HepG2 (cell line): Measurements from ENCODE around the gene APOC4. TPM values are rescaled to one million over a fixed set of nuclear protein-coding genes. Genes with fewer than 3 reads are reported as not detected.

Experiments
- ATF7-NPFF ChIP-seq: sonication (generic); formaldehyde crosslinking; IDR thresholded peaks from 2 replicates; pipeline ENCODE4 v1.8.1; 2023; ENCODE audit warnings: mild to moderate bottlenecking, low read depth, missing genetic modification reagents, moderate library complexity
- CCDC6 ChIP-seq: sonication (generic); formaldehyde crosslinking; IDR thresholded peaks from 2 replicates; pipeline ENCODE4 v1.8.1; 2022; ENCODE audit warnings: mild to moderate bottlenecking, missing genetic modification reagents, moderate library complexity
- DPF2 ChIP-seq: sonication (generic); formaldehyde crosslinking; IDR thresholded peaks from 2 replicates; pipeline ENCODE4 v1.4.0; 2020; ENCODE audit warnings: mild to moderate bottlenecking, low read depth, missing genetic modification reagents, borderline replicate concordance
- HES4 ChIP-seq: sonication (generic); formaldehyde crosslinking; IDR thresholded peaks from 2 replicates; pipeline ENCODE4 v1.9.0; 2021; ENCODE audit warnings: mild to moderate bottlenecking, missing genetic modification reagents, borderline replicate concordance
- HNRNPK ChIP-seq: fragments of 200-400 bp; formaldehyde crosslinking; IDR thresholded peaks from 2 replicates; pipeline ENCODE4 v1.6.1; 2018; ENCODE audit warnings: low read length, low read depth, moderate library complexity, mild to moderate bottlenecking; ENCODE audit not compliant: poor library complexity, severe bottlenecking
- KAT7 ChIP-seq: IDR thresholded peaks from 2 replicates; pipeline ENCODE4 v1.6.1; 2018; ENCODE audit warnings: borderline replicate concordance, missing compliant biosample characterization
- MEF2D ChIP-seq: sonication (generic); formaldehyde crosslinking; IDR thresholded peaks from 2 replicates; pipeline ENCODE4 v1.5.1; 2020; ENCODE audit warnings: mild to moderate bottlenecking, missing genetic modification reagents
- MLX ChIP-seq: IDR thresholded peaks from 2 replicates; pipeline ENCODE4 v1.6.1; 2016
- PCBP1 ChIP-seq: fragments of 200-400 bp; formaldehyde crosslinking; IDR thresholded peaks from 2 replicates; pipeline ENCODE4 v1.6.1; 2017; ENCODE audit warnings: mild to moderate bottlenecking, low read depth, low read length, borderline replicate concordance
- POLR2G ChIP-seq: fragments of 200-400 bp; formaldehyde crosslinking; IDR thresholded peaks from 2 replicates; pipeline ENCODE4 v1.6.1; 2018; ENCODE audit warnings: mild to moderate bottlenecking, low read depth, low read length, moderate library complexity
- PPARG ChIP-seq: conservative IDR thresholded peaks from 2 replicates; pipeline ENCODE4 v1.6.1; 2016; ENCODE audit warnings: missing biosample characterization, missing genetic modification reagents
- SP1 ChIP-seq, 2 experiments: fragments of 450-650 bp in 1 of 2; sonication (generic) in 1 of 2; formaldehyde crosslinking in 1 of 2; IDR thresholded peaks; 2 replicates each; pipeline versions ENCODE4 v1.4.0 to v1.6.1; 2016 to 2020; ENCODE audit warnings: missing genetic modification reagents in 1 of 2
- SRF ChIP-seq: IDR thresholded peaks from 2 replicates; pipeline ENCODE4 v1.6.1; 2011; ENCODE audit warnings: mild to moderate bottlenecking, low read depth, low read length, moderate library complexity
- STAT6 ChIP-seq: sonication (generic); formaldehyde crosslinking; IDR thresholded peaks from 2 replicates; pipeline ENCODE4 v1.4.0; 2020; ENCODE audit warnings: missing genetic modification reagents, mild to moderate bottlenecking, borderline replicate concordance
- ZBTB7B ChIP-seq: sonication (generic); formaldehyde crosslinking; IDR thresholded peaks from 2 replicates; pipeline ENCODE4 v1.4.0; 2020; ENCODE audit warnings: missing genetic modification reagents
- ZNF350 ChIP-seq: sonication (generic); formaldehyde crosslinking; IDR thresholded peaks from 2 replicates; pipeline ENCODE4 v1.4.0; 2020; ENCODE audit warnings: mild to moderate bottlenecking, low read depth, missing genetic modification reagents, borderline replicate concordance
- ZNF720 ChIP-seq: sonication (generic); formaldehyde crosslinking; IDR thresholded peaks from 2 replicates; pipeline ENCODE4 v1.4.0; 2020; ENCODE audit warnings: missing genetic modification reagents
- polyA plus RNA-seq, 8 experiments: library from polyadenylated mRNA; depleted of rRNA in 3 of 8; stranded (reverse) in 7 of 8; unstranded in 1 of 8; fragments of >200 nt; fragmentation: Illumina TruSeq in 4 of 8; extraction: Trizol in 4 of 8; gene quantifications; 2 replicates each; pipeline versions ENCODE4 v1.2.1 to v1.2.3, GENCODE V29; 2011 to 2016; ENCODE audit warnings: low read depth in 4 of 8, missing spikeins in 1 of 8, mixed read lengths in 1 of 8; ENCODE audit not compliant: insufficient read depth in 1 of 8
- total RNA-seq, 5 experiments: library from RNA; depleted of rRNA; stranded (reverse); fragments of >200 nt; fragmentation: Illumina TruSeq; extraction: Trizol; gene quantifications; 2 replicates each; pipeline ENCODE4 v1.2.3, GENCODE V29; 2016; ENCODE audit warnings: low read depth in 1 of 5
- TF ChIP-seq, protein P1 (sequence below): sonication (generic); formaldehyde crosslinking; IDR thresholded peaks from 2 replicates; pipeline ENCODE4 v1.4.0; 2020; ENCODE audit warnings: missing genetic modification reagents
- TF ChIP-seq, protein P2 (sequence below): IDR thresholded peaks from 2 replicates; pipeline ENCODE4 v1.6.1; 2016; ENCODE audit warnings: mild to moderate bottlenecking
- TF ChIP-seq, protein P3 (sequence below): sonication (generic); formaldehyde crosslinking; IDR thresholded peaks from 2 replicates; pipeline ENCODE4 v1.4.0; 2020; ENCODE audit warnings: missing genetic modification reagents

APOC4 gene
- total and polyA plus RNA-seq, 2 of the 13 experiments (the other 11 are each of a cell fraction or from before 2014, with no cell fraction given) = 0.46 TPM; not detected in 1

DNA sequence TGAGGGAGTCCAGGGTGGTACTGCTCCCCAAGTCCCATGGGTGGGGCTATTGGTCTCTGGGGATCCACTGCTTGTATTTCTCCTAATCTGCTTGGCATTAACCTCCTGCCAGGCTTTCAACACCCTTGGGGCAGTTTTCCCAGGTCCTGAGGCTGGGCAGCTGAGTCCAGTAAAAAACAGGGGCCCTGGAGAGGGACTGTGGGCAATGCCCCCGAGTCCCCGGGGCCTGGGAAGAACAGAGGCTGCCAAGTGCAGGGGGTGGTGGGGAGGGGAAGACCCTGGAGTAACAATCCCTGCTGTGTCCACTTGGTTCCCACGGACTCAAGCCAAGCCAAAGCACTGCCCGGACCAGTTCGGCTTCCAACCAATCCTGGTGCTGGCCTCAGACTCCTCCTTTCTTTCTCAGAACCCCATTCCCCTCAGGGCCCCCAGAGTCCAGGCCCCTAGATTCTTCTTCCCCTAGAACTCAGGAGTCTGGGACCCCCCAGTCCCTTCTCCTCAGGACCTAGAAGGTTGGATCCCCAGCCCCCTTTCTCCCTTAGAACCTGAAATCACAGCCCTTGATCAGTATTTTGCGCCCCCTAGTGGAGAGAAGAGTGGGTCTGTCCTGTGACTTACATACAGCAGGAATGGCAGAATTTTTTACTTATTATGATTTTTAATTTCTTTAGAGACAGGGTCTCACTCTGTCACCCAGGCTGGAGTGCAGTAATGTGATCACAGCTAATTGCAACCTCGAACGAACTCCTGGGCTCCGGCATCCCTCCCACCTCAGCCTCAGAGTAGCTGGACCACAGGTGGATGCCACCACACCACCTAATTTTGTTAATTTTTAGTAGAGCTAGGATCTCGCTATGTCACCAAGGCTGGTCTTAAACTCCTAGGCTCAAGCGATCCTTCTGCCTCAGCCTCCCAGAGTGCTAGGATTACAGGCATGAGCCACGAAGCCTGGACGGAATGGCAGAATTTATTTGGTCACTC lies 9.4 kb downstream of the APOC4 start (continued):
- TF ChIP-seq MEF2D (CRISPR knock-in tag) (0 out of 2 replicates have a peak, but pooled peaks have one; percentile 18), KAT7 (CRISPR knock-in tag) (peak; percentile 51; the same call in 1 of the 2 replicates), POLR2G (peak; percentile 75), STAT6 (CRISPR knock-in tag) (no peak), ZNF350 (CRISPR knock-in tag) (peak; percentile 22; the same call in 1 of the 2 replicates), MLX (CRISPR knock-in tag) (no peak), HES4 (peak; percentile 32; the same call in 1 of the 2 replicates), ZNF720 (no peak), PPARG (CRISPR knock-in tag) (0 out of 2 replicates have a peak, but pooled peaks have one; percentile 23), ZBTB7B (CRISPR knock-in tag) (peak; percentile 57; the same call in 1 of the 2 replicates), DPF2 (CRISPR knock-in tag) (no peak), CCDC6 (CRISPR knock-in tag) (no peak), PCBP1 (no peak), ATF7-NPFF (0 out of 2 replicates have a peak, but pooled peaks have one; percentile 24), SRF (no peak), SP1 (IDR thresholded peaks at IDR 0.05) (no peak), SP1 (CRISPR knock-in tag; IDR thresholded peaks at IDR 0.05) (no peak), HNRNPK (no peak)
- TF ChIP-seq, protein P1, sequence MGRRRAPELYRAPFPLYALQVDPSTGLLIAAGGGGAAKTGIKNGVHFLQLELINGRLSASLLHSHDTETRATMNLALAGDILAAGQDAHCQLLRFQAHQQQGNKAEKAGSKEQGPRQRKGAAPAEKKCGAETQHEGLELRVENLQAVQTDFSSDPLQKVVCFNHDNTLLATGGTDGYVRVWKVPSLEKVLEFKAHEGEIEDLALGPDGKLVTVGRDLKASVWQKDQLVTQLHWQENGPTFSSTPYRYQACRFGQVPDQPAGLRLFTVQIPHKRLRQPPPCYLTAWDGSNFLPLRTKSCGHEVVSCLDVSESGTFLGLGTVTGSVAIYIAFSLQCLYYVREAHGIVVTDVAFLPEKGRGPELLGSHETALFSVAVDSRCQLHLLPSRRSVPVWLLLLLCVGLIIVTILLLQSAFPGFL (CRISPR knock-in tag) = no peak
- TF ChIP-seq, protein P2, sequence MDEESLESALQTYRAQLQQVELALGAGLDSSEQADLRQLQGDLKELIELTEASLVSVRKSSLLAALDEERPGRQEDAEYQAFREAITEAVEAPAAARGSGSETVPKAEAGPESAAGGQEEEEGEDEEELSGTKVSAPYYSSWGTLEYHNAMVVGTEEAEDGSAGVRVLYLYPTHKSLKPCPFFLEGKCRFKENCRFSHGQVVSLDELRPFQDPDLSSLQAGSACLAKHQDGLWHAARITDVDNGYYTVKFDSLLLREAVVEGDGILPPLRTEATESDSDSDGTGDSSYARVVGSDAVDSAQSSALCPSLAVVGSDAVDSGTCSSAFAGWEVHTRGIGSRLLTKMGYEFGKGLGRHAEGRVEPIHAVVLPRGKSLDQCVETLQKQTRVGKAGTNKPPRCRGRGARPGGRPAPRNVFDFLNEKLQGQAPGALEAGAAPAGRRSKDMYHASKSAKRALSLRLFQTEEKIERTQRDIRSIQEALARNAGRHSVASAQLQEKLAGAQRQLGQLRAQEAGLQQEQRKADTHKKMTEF (CRISPR knock-in tag) = peak; percentile 22; the same call in 1 of the 2 replicates
- TF ChIP-seq, protein P3, sequence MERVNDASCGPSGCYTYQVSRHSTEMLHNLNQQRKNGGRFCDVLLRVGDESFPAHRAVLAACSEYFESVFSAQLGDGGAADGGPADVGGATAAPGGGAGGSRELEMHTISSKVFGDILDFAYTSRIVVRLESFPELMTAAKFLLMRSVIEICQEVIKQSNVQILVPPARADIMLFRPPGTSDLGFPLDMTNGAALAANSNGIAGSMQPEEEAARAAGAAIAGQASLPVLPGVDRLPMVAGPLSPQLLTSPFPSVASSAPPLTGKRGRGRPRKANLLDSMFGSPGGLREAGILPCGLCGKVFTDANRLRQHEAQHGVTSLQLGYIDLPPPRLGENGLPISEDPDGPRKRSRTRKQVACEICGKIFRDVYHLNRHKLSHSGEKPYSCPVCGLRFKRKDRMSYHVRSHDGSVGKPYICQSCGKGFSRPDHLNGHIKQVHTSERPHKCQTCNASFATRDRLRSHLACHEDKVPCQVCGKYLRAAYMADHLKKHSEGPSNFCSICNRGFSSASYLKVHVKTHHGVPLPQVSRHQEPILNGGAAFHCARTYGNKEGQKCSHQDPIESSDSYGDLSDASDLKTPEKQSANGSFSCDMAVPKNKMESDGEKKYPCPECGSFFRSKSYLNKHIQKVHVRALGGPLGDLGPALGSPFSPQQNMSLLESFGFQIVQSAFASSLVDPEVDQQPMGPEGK (CRISPR knock-in tag) = peak; percentile 39
